NB4 (cell line): ENCODE measurements around the gene RAD18.

ENCODE experiments used
- DNase-seq: peaks from one replicate; pipeline ENCODE4 v3.0.0; 2010; ENCODE audit warnings: low read depth
- H3K4me3 ChIP-seq: one replicate; pipeline ENCODE4 v1.5.1; 2011; ENCODE audit warnings: mild to moderate bottlenecking, low read depth, low read length, moderate library complexity
- MYC ChIP-seq: IDR thresholded peaks from 2 replicates; pipeline ENCODE4 v1.6.1; 2011; ENCODE audit warnings: low read depth, low read length
- POLR2A ChIP-seq: IDR thresholded peaks from 2 replicates; pipeline ENCODE4 v1.6.1; 2011; ENCODE audit warnings: mild to moderate bottlenecking; ENCODE audit not compliant: insufficient read length; ENCODE audit errors: extremely low read depth
- TF ChIP-seq, protein P1 (sequence below): IDR thresholded peaks from 2 replicates; pipeline ENCODE4 v1.6.1; 2011; ENCODE audit warnings: low read depth, low read length
- TF ChIP-seq, protein P2 (sequence below): IDR thresholded peaks from one replicate; pipeline ENCODE4 v1.5.1; 2012; ENCODE audit warnings: low read depth, low read length

RAD18 gene

DNA sequence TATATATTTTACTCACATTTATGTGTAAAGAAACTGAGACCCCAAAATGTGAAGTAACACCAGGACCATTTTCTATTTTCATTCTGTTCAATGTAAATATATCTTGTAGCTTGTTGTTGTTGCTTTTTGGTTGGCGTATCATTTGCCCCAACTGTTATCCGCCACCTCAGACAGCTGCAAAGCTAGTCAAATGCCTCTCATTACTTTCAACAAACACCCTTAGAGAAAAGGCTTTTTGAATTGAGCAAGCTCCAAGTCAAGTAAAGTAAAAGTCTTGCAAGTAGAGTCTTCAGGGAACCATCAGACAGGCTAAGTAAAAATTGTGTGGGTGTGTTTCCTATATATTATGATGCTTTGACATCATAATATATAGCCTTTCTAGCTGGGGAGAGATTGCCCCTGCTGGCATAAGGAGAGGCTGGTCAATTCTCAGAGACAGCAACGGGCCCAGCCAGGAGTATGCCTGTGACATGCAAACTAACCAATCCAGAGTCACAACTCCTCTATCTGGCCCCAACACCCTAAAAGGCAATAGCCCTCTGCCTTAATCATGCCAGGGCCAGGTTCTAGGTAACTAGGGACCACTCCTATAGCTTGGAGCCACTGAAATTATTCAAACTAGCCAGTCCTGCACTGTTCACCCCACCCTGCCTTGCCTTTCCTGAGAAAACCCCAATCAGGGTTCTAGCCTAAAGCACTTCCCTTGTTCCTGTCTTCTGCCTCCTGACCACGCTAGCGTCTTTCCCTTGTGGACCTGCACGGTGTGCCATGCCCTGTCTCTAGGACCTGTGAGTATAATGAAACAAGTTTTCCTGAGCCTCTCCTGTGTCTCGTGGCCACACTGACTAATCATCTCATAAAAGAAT is 75.6 kb downstream of the RAD18 start:
- no peak overlapping the region for H3K4me3 ChIP-seq
- TF ChIP-seq, protein P1, sequence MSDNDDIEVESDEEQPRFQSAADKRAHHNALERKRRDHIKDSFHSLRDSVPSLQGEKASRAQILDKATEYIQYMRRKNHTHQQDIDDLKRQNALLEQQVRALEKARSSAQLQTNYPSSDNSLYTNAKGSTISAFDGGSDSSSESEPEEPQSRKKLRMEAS = no peak
- TF ChIP-seq, protein P2, sequence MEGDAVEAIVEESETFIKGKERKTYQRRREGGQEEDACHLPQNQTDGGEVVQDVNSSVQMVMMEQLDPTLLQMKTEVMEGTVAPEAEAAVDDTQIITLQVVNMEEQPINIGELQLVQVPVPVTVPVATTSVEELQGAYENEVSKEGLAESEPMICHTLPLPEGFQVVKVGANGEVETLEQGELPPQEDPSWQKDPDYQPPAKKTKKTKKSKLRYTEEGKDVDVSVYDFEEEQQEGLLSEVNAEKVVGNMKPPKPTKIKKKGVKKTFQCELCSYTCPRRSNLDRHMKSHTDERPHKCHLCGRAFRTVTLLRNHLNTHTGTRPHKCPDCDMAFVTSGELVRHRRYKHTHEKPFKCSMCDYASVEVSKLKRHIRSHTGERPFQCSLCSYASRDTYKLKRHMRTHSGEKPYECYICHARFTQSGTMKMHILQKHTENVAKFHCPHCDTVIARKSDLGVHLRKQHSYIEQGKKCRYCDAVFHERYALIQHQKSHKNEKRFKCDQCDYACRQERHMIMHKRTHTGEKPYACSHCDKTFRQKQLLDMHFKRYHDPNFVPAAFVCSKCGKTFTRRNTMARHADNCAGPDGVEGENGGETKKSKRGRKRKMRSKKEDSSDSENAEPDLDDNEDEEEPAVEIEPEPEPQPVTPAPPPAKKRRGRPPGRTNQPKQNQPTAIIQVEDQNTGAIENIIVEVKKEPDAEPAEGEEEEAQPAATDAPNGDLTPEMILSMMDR = no peak
- no peak for TF ChIP-seq MYC
- no peak for TF ChIP-seq POLR2A
- DNase-seq = no peak

DNA sequence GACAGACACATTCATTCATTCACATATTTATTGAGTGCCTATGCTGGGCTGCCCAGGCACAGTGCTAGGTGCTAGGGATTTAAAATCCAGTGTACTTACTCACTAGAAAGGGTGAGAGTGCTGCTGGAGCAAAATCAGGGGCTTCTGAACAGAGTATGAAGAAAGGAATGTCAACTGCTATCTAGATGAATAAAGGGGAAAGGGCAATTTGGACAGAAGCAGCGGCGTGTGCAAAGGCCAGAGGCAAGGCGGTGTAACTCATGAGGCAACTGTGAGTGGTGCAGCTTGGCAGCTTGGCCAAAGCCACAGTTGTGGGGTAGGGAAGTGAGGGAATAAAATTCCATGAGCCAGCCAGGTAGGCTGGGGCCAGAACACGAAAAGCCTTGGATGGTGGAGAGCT is 76.7 kb downstream of the RAD18 start:
- TF ChIP-seq POLR2A (no peak), MYC (no peak)
- TF ChIP-seq, protein P2 = no peak
- TF ChIP-seq, protein P1 = no peak
- no peak for DNase-seq

DNA sequence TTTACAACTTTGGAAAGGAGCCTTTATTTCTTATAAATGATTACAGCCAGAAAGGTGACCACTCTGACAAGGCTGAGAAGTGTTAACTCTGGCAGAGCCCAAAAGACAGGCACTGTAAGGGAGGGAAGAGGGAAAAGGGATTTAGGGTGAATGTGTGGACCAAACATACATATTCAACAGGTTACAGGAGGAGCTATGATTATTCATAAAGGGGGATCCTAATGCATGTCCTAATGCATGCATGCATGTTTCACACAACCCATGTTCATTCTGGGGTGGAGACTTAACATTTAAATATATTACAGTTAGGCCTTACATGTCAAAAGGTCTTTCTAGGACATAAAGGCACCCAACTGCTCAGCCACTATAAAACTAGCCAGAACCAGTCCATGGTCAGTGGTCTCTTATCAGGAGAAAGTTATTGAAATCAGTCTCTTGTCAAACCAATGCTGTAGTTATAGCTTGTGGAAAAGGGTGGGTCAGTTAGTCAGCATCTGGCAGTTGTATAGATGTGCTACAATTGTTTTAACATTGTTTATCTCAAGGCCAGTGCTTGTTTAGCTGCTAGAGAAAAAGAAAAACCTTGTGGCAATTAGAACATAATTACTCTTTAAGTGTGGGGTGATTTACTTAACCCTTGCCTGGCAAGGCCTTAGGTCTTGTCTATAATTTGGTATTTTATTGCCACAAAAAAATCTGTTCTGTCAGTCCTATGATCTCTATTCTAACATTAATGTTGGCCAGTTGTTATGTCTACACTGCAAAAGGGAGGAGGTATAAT is 77.5 kb downstream of the RAD18 start:
- no peak for DNase-seq
- no peak for TF ChIP-seq POLR2A
- no peak for TF ChIP-seq MYC
- TF ChIP-seq, protein P1 = no peak
- TF ChIP-seq, protein P2 = no peak
- no peak overlapping the region for H3K4me3 ChIP-seq

More for the DNA sequence above, 76.7 kb downstream of the RAD18 start:
- H3K4me3 ChIP-seq = no peak overlapping the region

DNA sequence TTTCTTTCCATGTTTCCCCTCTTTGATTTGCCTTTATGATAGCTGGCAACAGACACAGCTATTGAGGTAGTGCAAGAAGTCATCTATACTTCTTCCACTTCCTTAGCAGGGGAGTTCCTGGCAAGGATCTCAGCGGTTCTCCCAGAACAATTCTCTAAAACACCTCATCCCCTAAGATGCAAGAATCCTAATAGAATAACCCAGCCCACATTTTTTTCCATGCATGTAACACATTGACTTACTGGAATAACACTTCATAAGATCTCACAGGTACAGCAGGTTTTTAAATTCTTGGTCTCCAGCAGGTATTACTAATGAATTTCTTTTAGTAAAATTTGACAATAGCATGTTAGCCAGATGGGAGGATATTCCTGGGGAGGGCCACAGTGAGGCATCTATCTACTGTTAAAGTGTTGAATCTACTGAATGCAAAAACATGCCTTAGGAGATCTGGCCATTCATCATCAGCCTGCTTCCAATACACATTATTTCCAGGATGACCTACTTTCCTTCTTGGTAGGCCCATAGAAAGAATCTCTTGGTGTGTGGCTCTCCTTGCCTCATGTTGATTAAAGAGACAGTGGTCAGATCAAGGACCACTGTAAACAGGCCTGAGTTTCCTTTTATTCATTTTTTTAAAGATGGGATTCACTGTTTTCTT is 78.5 kb downstream of the RAD18 start:
- TF ChIP-seq, protein P1 = no peak
- TF ChIP-seq MYC (no peak), POLR2A (no peak)
- TF ChIP-seq, protein P2 = no peak
- no peak overlapping the region for H3K4me3 ChIP-seq
- DNase-seq = no peak

DNA sequence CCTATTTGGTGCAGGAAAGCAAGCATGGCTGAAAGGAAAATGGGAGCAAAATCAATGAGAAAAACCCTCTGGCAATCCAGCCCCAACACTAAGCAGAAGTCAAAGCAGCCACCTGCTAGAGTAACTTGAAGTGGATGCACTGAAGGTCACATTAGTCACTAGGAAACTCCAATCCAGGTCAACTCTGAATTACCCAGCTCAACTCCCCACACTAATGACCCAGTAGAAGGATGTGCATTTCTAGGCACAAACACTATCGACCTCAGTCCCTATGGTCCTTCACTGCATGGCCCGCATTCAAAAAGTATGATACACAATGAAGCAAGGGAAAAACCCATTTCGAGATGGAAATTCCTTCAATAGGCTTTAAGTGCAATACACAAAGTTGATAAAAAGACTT is 80.6 kb downstream of the RAD18 start:
- TF ChIP-seq, protein P2 = no peak
- TF ChIP-seq MYC (no peak), POLR2A (no peak)
- TF ChIP-seq, protein P1 = no peak

More for the DNA sequence above, 80.6 kb downstream of the RAD18 start:
- H3K4me3 ChIP-seq = no peak overlapping the region
- no peak for DNase-seq
